ENCODE measurements around the gene N4BP2L1. TPM values are rescaled to one million over a fixed set of nuclear protein-coding genes. Genes with fewer than 3 reads are reported as not detected.

The N4BP2L1 gene
- total RNA-seq, 2 donors from 2014 or later = 4.0 to 10.3 TPM

- peaks cover 33% of the 10 kb centered on the region for H3K36me3 ChIP-seq (ENCODE audit: control insufficient read depth, insufficient read depth, low read length)
These were observed 43.2 kb downstream of the N4BP2L1 start for GRCh38 chr13:32384702-32385101.

GRCh38 chr13:32383836-32384618 lies 43.9 kb downstream of the N4BP2L1 start:
- Histone ChIP-seq H3K27me3 (ENCODE audit: control insufficient read depth, insufficient read depth, low read length, poor library complexity, severe bottlenecking) (no peaks in the 10 kb centered on the region), H3K9ac (ENCODE audit: extremely low read depth, low read length, poor library complexity, severe bottlenecking) (no peak overlapping the region), H3K27ac (ENCODE audit: low read depth, low read length) (no peak overlapping the region), H3K4me3 (ENCODE audit: low read length) (no peak overlapping the region), H3K9me3 (ENCODE audit: control insufficient read depth, low read length) (no peaks in the 10 kb centered on the region), H3K4me1 (ENCODE audit: control insufficient read depth, insufficient read depth, low read length) (no peaks in the 10 kb centered on the region), H3K36me3 (ENCODE audit: control insufficient read depth, insufficient read depth, low read length) (peaks cover 39% of the 10 kb centered on the region)
- Mint-ChIP-seq H3K9me3 (no peaks in the 10 kb centered on the region), H3K4me3 (no peak overlapping the region), H3K27ac (no peak overlapping the region), H3K27me3 (ENCODE audit: insufficient read depth) (no peaks in the 10 kb centered on the region), H3K36me3 (ENCODE audit: low read depth) (peaks cover 18% of the 10 kb centered on the region), H3K4me1 (no peaks in the 10 kb centered on the region)
- no peak for DNase-seq
- WGBS, 2 experiments (ENCODE audit: insufficient coverage in 1 of 2, insufficient read length in 1 of 2) = 89 to 93% methylated on average over 4 to 5 of the region's 5 CpGs
- TF ChIP-seq, protein P1, sequence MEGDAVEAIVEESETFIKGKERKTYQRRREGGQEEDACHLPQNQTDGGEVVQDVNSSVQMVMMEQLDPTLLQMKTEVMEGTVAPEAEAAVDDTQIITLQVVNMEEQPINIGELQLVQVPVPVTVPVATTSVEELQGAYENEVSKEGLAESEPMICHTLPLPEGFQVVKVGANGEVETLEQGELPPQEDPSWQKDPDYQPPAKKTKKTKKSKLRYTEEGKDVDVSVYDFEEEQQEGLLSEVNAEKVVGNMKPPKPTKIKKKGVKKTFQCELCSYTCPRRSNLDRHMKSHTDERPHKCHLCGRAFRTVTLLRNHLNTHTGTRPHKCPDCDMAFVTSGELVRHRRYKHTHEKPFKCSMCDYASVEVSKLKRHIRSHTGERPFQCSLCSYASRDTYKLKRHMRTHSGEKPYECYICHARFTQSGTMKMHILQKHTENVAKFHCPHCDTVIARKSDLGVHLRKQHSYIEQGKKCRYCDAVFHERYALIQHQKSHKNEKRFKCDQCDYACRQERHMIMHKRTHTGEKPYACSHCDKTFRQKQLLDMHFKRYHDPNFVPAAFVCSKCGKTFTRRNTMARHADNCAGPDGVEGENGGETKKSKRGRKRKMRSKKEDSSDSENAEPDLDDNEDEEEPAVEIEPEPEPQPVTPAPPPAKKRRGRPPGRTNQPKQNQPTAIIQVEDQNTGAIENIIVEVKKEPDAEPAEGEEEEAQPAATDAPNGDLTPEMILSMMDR (conservative IDR thresholded peaks at IDR 0.05) = no peak

More at GRCh38 chr13:32384702-32385101, 43.2 kb downstream of the N4BP2L1 start:
- H3K27me3 ChIP-seq (ENCODE audit: control insufficient read depth, insufficient read depth, low read length, poor library complexity, severe bottlenecking) = no peaks in the 10 kb centered on the region
- H3K4me1 ChIP-seq (ENCODE audit: control insufficient read depth, insufficient read depth, low read length) = no peaks in the 10 kb centered on the region
- no peak overlapping the region for H3K4me3 ChIP-seq (ENCODE audit: low read length)
- H3K9me3 ChIP-seq (ENCODE audit: control insufficient read depth, low read length) = no peaks in the 10 kb centered on the region
- H3K27me3 Mint-ChIP-seq (ENCODE audit: insufficient read depth) = no peaks in the 10 kb centered on the region
- WGBS, 2 experiments (ENCODE audit: insufficient coverage in 1 of 2, insufficient read length in 1 of 2) = 90 to 100% methylated on average over 1 to 2 of the region's 2 CpGs
- H3K36me3 Mint-ChIP-seq (ENCODE audit: low read depth) = peaks cover 12% of the 10 kb centered on the region
- no peak overlapping the region for H3K9ac ChIP-seq (ENCODE audit: extremely low read depth, low read length, poor library complexity, severe bottlenecking)
- H3K9me3 Mint-ChIP-seq = no peaks in the 10 kb centered on the region
- no peak overlapping the region for H3K4me3 Mint-ChIP-seq
- no peaks in the 10 kb centered on the region for H3K4me1 Mint-ChIP-seq
- TF ChIP-seq, protein P1 (conservative IDR thresholded peaks at IDR 0.05) = no peak
- no peak for DNase-seq
- H3K27ac ChIP-seq (ENCODE audit: low read depth, low read length) = no peak overlapping the region
- no peak overlapping the region for H3K27ac Mint-ChIP-seq

DNA sequence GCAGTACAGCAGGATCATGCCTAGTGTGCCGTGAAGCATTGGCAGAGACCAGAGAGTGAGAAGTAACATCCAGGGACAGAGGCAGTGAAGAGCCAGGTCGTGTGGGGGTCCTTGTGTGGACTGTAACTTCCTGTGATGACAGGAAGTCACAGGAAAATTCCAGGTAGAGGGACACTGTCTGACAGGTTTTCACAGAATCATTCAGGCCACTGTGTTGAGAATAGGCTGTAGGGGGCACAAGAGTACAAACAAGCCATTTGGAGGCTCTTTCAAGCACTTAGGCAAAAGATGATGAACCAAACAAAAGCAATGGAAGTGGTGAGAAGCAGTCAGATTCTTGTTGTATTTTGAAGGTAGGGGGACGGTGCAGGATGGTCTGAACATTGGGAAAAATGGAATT lies 46.4 kb downstream of the N4BP2L1 start:
- H3K9ac ChIP-seq (ENCODE audit: extremely low read depth, low read length, poor library complexity, severe bottlenecking) = no peak overlapping the region
- no peaks in the 10 kb centered on the region for H3K27me3 Mint-ChIP-seq (ENCODE audit: insufficient read depth)
- WGBS, 2 experiments (ENCODE audit: insufficient coverage in 1 of 2, insufficient read length in 1 of 2) = 67 to 72% methylated on average over 3 of the region's 3 CpGs
- no peaks in the 10 kb centered on the region for H3K4me1 ChIP-seq (ENCODE audit: control insufficient read depth, insufficient read depth, low read length)
- no peak overlapping the region for H3K27ac Mint-ChIP-seq
- peaks cover 15% of the 10 kb centered on the region for H3K36me3 Mint-ChIP-seq (ENCODE audit: low read depth)
- H3K27me3 ChIP-seq (ENCODE audit: control insufficient read depth, insufficient read depth, low read length, poor library complexity, severe bottlenecking) = no peaks in the 10 kb centered on the region
- no peaks in the 10 kb centered on the region for H3K9me3 Mint-ChIP-seq
- H3K4me3 ChIP-seq (ENCODE audit: low read length) = no peak overlapping the region
- no peaks in the 10 kb centered on the region for H3K4me1 Mint-ChIP-seq
- no peak overlapping the region for H3K27ac ChIP-seq (ENCODE audit: low read depth, low read length)
- peak; percentile 73 for DNase-seq
- H3K4me3 Mint-ChIP-seq = no peak overlapping the region
- no peaks in the 10 kb centered on the region for H3K9me3 ChIP-seq (ENCODE audit: control insufficient read depth, low read length)
- H3K36me3 ChIP-seq (ENCODE audit: control insufficient read depth, insufficient read depth, low read length) = peaks cover 40% of the 10 kb centered on the region
- TF ChIP-seq, protein P1 (conservative IDR thresholded peaks at IDR 0.05) = peak; percentile 76

Measured in endodermal cell (in vitro differentiated cells).